ENCODE measurements around the gene SLC22A14. TPM values are rescaled to one million over a fixed set of nuclear protein-coding genes. Genes with fewer than 3 reads are reported as not detected.

The SLC22A14 gene

GRCh38 chr3:38364721-38365400 is 82.8 kb downstream of the SLC22A14 start:
- H3K27ac ChIP-seq (ENCODE audit: low read depth, low read length) = no peak overlapping the region
- no peak overlapping the region for H3K9ac ChIP-seq (ENCODE audit: low read length)
- no peak overlapping the region for H2BK15ac ChIP-seq (replicated peaks; ENCODE audit: low read depth)
- H3K79me2 ChIP-seq (ENCODE audit: control insufficient read depth, insufficient read depth, low read length) = no peaks in the 10 kb centered on the region
- H3K4me2 ChIP-seq (ENCODE audit: low read length) = no peak overlapping the region
- H3K4me3 ChIP-seq (ENCODE audit: low read length) = no peak overlapping the region
- H3K23ac ChIP-seq (ENCODE audit: low read length) = no peak overlapping the region
- H2BK5ac ChIP-seq (ENCODE audit: low read length) = no peak overlapping the region
- H2BK120ac ChIP-seq (ENCODE audit: low read depth, low read length) = no peak overlapping the region
- H4K5ac ChIP-seq (ENCODE audit: low read length) = no peak overlapping the region
- no peaks in the 10 kb centered on the region for H3K4me1 ChIP-seq (ENCODE audit: control insufficient read depth, low read depth, low read length)
- DNase-seq = no peak
- H3K27me3 ChIP-seq (ENCODE audit: insufficient read depth, low read length, poor library complexity) = no peaks in the 10 kb centered on the region
- H4K8ac ChIP-seq (ENCODE audit: low read depth, low read length) = no peak overlapping the region
- H3K79me1 ChIP-seq (ENCODE audit: low read length) = no peaks in the 10 kb centered on the region
- WGBS (ENCODE audit: extremely low coverage, insufficient coverage, low lambda C conversion rate) = no CpG with 5 or more reads among the region's 6 CpGs
- H3K56ac ChIP-seq (ENCODE audit: low read length) = no peak overlapping the region
- H3K18ac ChIP-seq (ENCODE audit: low read length) = no peak overlapping the region
- H3K36me3 ChIP-seq (ENCODE audit: control insufficient read depth, insufficient read depth, low read length) = no peaks in the 10 kb centered on the region
- H3K4ac ChIP-seq (ENCODE audit: low read depth, low read length) = no peak overlapping the region
- H2AK5ac ChIP-seq (ENCODE audit: low read length) = no peak overlapping the region

- Histone ChIP-seq H3K27me3 (ENCODE audit: insufficient read depth, low read length, poor library complexity) (no peaks in the 10 kb centered on the region), H2AK5ac (ENCODE audit: low read length) (no peak overlapping the region), H3K79me2 (ENCODE audit: control insufficient read depth, insufficient read depth, low read length) (no peaks in the 10 kb centered on the region), H3K9ac (ENCODE audit: low read length) (no peak overlapping the region), H3K4me1 (ENCODE audit: control insufficient read depth, low read depth, low read length) (no peaks in the 10 kb centered on the region), H3K27ac (ENCODE audit: low read depth, low read length) (no peak overlapping the region), H3K4me2 (ENCODE audit: low read length) (no peak overlapping the region), H2BK15ac (replicated peaks; ENCODE audit: low read depth) (no peak overlapping the region), H2BK5ac (ENCODE audit: low read length) (no peak overlapping the region), H3K23ac (ENCODE audit: low read length) (no peak overlapping the region), H4K5ac (ENCODE audit: low read length) (no peak overlapping the region), H3K4me3 (ENCODE audit: low read length) (no peak overlapping the region), H3K56ac (ENCODE audit: low read length) (no peak overlapping the region), H2BK120ac (ENCODE audit: low read depth, low read length) (no peak overlapping the region), H3K18ac (ENCODE audit: low read length) (no peak overlapping the region), H3K36me3 (ENCODE audit: control insufficient read depth, insufficient read depth, low read length) (no peaks in the 10 kb centered on the region), H3K79me1 (ENCODE audit: low read length) (no peaks in the 10 kb centered on the region), H3K4ac (ENCODE audit: low read depth, low read length) (no peak overlapping the region), H4K8ac (ENCODE audit: low read depth, low read length) (no peak overlapping the region)
- DNase-seq = no peak
- WGBS (ENCODE audit: extremely low coverage, insufficient coverage, low lambda C conversion rate) = no CpG with 5 or more reads among the region's 13 CpGs
These were observed 83.5 kb downstream of the SLC22A14 start for GRCh38 chr3:38365469-38366062.

- WGBS (ENCODE audit: extremely low coverage, insufficient coverage, low lambda C conversion rate) = no CpG with 5 or more reads among the region's 3 CpGs
- Histone ChIP-seq H2BK15ac (replicated peaks; ENCODE audit: low read depth) (no peak overlapping the region), H3K18ac (ENCODE audit: low read length) (no peak overlapping the region), H3K79me2 (ENCODE audit: control insufficient read depth, insufficient read depth, low read length) (no peaks in the 10 kb centered on the region), H3K23ac (ENCODE audit: low read length) (no peak overlapping the region), H4K5ac (ENCODE audit: low read length) (no peak overlapping the region), H3K4me1 (ENCODE audit: control insufficient read depth, low read depth, low read length) (no peaks in the 10 kb centered on the region), H3K56ac (ENCODE audit: low read length) (no peak overlapping the region), H2BK120ac (ENCODE audit: low read depth, low read length) (no peak overlapping the region), H3K36me3 (ENCODE audit: control insufficient read depth, insufficient read depth, low read length) (no peaks in the 10 kb centered on the region), H3K27ac (ENCODE audit: low read depth, low read length) (no peak overlapping the region), H3K4me3 (ENCODE audit: low read length) (no peak overlapping the region), H3K27me3 (ENCODE audit: insufficient read depth, low read length, poor library complexity) (no peaks in the 10 kb centered on the region), H4K8ac (ENCODE audit: low read depth, low read length) (no peak overlapping the region), H3K4ac (ENCODE audit: low read depth, low read length) (no peak overlapping the region), H3K4me2 (ENCODE audit: low read length) (no peak overlapping the region), H2BK5ac (ENCODE audit: low read length) (no peak overlapping the region), H3K79me1 (ENCODE audit: low read length) (no peaks in the 10 kb centered on the region), H3K9ac (ENCODE audit: low read length) (no peak overlapping the region), H2AK5ac (ENCODE audit: low read length) (no peak overlapping the region)
- no peak for DNase-seq
These were observed 84.0 kb downstream of the SLC22A14 start for GRCh38 chr3:38366082-38366481.

GRCh38 chr3:38367779-38368178 is 85.7 kb downstream of the SLC22A14 start:
- no peak overlapping the region for H3K4me3 ChIP-seq (ENCODE audit: low read length)
- H3K36me3 ChIP-seq (ENCODE audit: control insufficient read depth, insufficient read depth, low read length) = no peaks in the 10 kb centered on the region
- no peaks in the 10 kb centered on the region for H3K27me3 ChIP-seq (ENCODE audit: insufficient read depth, low read length, poor library complexity)
- H2BK5ac ChIP-seq (ENCODE audit: low read length) = no peak overlapping the region
- DNase-seq = no peak
- no peak overlapping the region for H3K9ac ChIP-seq (ENCODE audit: low read length)
- H3K4me1 ChIP-seq (ENCODE audit: control insufficient read depth, low read depth, low read length) = no peaks in the 10 kb centered on the region
- no peak overlapping the region for H3K27ac ChIP-seq (ENCODE audit: low read depth, low read length)
- H2AK5ac ChIP-seq (ENCODE audit: low read length) = no peak overlapping the region
- no CpG with 5 or more reads among the region's 3 CpGs for WGBS (ENCODE audit: extremely low coverage, insufficient coverage, low lambda C conversion rate)
- no peak overlapping the region for H3K4me2 ChIP-seq (ENCODE audit: low read length)
- no peak overlapping the region for H2BK120ac ChIP-seq (ENCODE audit: low read depth, low read length)
- no peaks in the 10 kb centered on the region for H3K79me1 ChIP-seq (ENCODE audit: low read length)
- no peak overlapping the region for H3K18ac ChIP-seq (ENCODE audit: low read length)
- H3K79me2 ChIP-seq (ENCODE audit: control insufficient read depth, insufficient read depth, low read length) = no peaks in the 10 kb centered on the region
- H4K5ac ChIP-seq (ENCODE audit: low read length) = no peak overlapping the region
- no peak overlapping the region for H3K56ac ChIP-seq (ENCODE audit: low read length)
- no peak overlapping the region for H3K4ac ChIP-seq (ENCODE audit: low read depth, low read length)
- no peak overlapping the region for H3K23ac ChIP-seq (ENCODE audit: low read length)
- H2BK15ac ChIP-seq (replicated peaks; ENCODE audit: low read depth) = no peak overlapping the region
- no peak overlapping the region for H4K8ac ChIP-seq (ENCODE audit: low read depth, low read length)

Small RNAs within 50 kb of the gene (small RNA-seq; reads per million reads assigned to genes)
- not detected for gene RNU6-235P (ENCODE audit: insufficient read depth)

Measured in mesendoderm (in vitro differentiated cells).